GM18870 (cell line): Measurements from ENCODE around the gene CFAP61.

Experiments
- ATAC-seq: cut with Tn5 transposase; IDR thresholded peaks from one replicate; pipeline ENCODE4 v1.9.1; 2021; ENCODE audit warnings: moderate library complexity; ENCODE audit not compliant: unreplicated experiment

Gene CFAP61

GRCh38 chr20:20360464-20360863 lies 308.1 kb downstream of the CFAP61 start:
- ATAC-seq, result no peak

- no peak for ATAC-seq
Observed at GRCh38 chr20:20362774-20363433, 310.6 kb downstream of the CFAP61 start.

- ATAC-seq, result no peak
Observed at GRCh38 chr20:20363434-20363798, 311.1 kb downstream of the CFAP61 start.

- no peak for ATAC-seq
Observed at GRCh38 chr20:20363799-20364592, 311.7 kb downstream of the CFAP61 start.

GRCh38 chr20:20364593-20365479 lies 312.5 kb downstream of the CFAP61 start:
- no peak for ATAC-seq

GRCh38 chr20:20365480-20366161 lies 313.3 kb downstream of the CFAP61 start:
- no peak for ATAC-seq

- no peak for ATAC-seq
Observed at GRCh38 chr20:20366551-20366875, 314.2 kb downstream of the CFAP61 start.

- ATAC-seq, result no peak
Observed at GRCh38 chr20:20366876-20367574, 314.7 kb downstream of the CFAP61 start.

GRCh38 chr20:20367575-20368417 lies 315.5 kb downstream of the CFAP61 start, which contains the start of gene INSM1:
TSS of gene INSM1 (plus strand) at chr20:20368104. CDS start at chr20:20368268, 164 bp downstream.
- ATAC-seq, result no peak

GRCh38 chr20:20368418-20369249 lies 316.3 kb downstream of the CFAP61 start:
- ATAC-seq, result no peak

- ATAC-seq, result no peak
Observed at GRCh38 chr20:20369250-20370093, 317.1 kb downstream of the CFAP61 start.

GRCh38 chr20:20370094-20370575 lies 317.8 kb downstream of the CFAP61 start:
- no peak for ATAC-seq

- no peak for ATAC-seq
Observed at GRCh38 chr20:20371083-20371482, 318.8 kb downstream of the CFAP61 start.

GRCh38 chr20:20371681-20372080 lies 319.3 kb downstream of the CFAP61 start:
- ATAC-seq, result no peak

- no peak for ATAC-seq
Observed at GRCh38 chr20:20373091-20373571, 320.8 kb downstream of the CFAP61 start.

- no peak for ATAC-seq
Observed at GRCh38 chr20:20375862-20376261, 323.5 kb downstream of the CFAP61 start.

GRCh38 chr20:20386192-20386591 lies 333.9 kb downstream of the CFAP61 start:
- no peak for ATAC-seq
